Measurements from ENCODE around the gene UMPS.
"Not testable (repeated sequence)": the region's sequence is repeated elsewhere in the genome, so short reads cannot be mapped to it uniquely, and the experiment has no call there.

Gene UMPS

DNA sequence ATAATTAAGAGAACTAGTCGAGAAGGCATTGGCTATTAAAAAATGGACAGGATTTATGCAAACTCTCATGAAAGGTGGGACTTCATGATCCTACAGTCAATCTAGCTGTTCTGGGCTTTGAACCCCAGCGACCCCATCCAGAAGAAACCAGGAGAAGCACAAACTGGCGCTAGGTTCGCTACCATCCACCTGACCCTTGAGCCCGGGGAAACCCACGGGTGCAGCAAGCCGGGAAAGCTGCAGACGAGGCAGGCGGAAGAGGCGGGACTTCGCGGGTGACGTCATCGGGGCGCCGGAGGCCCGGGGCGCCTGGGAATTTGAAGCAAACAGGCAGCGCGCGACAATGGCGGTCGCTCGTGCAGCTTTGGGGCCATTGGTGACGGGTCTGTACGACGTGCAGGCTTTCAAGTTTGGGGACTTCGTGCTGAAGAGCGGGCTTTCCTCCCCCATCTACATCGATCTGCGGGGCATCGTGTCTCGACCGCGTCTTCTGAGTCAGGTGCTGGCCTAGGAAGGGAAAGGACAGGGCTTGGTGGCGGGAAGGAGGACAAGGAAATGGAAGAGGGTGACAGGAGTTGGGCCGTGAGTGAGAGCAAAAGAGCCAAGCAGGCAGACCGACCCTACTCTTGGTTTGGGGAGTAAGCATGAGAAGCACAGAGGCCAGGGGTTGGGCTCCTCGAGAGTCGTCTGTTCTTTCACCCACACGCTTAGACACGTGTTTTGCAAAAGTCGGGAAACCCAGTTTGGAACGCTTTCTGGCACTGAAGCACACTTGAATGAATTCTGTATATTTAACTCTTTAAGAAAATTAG, at the start of gene UMPS:
TSS of gene UMPS (plus strand) at position 324 of the 812 bp plus-strand sequence. CDS start at position 344, 20 bp downstream.
- DNase-seq = peak; percentile 95

DNA sequence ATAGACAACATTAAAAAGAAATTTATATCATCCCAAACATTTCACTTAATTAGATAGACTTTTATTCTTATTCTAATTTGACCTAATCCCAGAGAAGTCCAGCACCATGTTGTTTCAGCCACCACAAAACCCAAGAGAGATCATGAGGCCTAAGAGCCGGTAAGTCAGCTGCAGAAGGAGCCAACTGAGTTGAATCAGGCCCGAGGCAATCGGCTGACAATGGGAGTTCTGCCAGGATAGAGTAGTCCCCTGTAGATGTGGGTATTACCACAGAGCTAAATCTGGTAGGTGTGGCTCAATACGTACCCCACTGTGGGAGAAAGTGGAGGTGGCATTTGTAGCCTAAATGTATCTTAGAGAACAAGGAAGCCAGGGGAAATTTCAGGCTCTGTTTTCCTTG, 49.7 kb upstream of the UMPS start:
- no peak for DNase-seq

DNA sequence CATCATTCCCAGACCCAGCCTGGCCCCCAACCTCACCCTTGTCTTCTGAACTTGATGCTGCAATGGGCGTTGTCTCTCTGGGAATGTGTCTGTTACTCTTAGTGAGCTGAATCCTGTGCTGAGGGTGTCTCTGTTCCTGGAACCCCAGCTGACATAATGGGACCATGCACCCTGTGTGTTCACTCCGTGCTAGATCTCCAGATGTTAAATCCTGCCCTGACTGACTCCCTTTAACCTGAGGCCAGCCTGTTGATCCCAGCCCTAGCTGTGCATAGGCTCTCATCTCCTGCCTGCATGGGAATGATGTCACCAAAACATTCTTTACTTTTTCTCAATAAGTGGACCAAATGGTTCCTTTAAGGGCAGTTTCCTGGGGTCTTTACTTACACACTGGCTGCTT, 48.0 kb upstream of the UMPS start:
- no peak for DNase-seq

DNA sequence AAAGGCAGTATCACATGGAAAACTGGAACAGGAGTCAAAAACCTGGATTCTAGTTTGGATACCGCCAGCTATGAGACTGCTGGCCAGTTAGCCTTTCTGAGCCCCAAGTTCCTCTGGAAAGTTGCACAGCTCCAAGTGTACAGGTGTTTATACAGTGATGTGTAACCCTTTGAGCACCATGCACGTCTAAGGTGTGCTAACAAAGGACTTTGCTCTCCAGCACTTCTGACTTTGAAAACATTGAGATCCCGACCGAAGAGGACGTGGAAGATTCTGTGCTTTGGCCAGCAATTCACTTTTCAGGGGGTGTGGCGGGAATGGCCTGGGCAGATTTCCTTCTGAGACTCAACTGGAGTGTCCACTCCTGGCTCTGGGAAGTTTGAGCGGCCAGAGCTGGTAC, 45.8 kb upstream of the UMPS start:
- DNase-seq = no peak

DNA sequence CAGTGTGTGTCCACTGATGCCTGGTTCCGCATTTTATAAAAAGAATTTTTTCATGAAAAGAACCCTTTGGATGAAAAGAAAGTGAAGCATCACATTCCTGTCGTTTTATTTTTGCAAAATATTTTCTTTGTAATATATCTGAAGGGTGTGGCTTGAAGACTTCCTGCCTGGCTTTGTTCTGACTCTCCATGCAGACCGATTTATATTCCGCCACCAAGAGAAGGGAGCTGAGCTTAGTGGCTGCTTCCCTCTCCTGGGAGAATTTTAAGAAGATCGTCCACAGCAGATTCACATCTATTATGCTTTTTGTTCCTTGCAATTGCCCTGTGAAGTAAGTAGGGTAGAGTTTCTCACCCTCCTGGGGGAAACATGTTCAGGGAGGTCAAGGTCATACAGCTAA, 45.2 kb upstream of the UMPS start:
- no peak for DNase-seq

DNA sequence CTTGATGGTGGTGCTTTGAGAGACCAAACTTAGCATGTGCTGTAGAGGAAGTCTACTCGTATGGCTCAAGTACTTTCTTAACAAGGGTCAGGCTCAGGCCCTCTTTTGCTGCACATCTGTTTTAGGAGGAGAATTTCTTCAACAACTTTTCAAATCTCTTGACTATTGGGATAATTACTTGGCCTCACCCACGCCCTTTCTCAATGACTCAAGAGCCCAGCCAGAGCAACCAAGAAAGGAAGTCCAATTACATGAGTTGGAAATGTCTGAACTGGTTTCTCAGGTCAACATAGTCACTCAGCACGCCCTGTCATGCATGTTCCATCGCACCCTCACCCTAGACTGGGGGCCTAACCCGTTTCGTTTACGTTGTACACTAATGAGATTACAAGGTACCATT, 44.8 kb upstream of the UMPS start:
- no peak for DNase-seq

DNA sequence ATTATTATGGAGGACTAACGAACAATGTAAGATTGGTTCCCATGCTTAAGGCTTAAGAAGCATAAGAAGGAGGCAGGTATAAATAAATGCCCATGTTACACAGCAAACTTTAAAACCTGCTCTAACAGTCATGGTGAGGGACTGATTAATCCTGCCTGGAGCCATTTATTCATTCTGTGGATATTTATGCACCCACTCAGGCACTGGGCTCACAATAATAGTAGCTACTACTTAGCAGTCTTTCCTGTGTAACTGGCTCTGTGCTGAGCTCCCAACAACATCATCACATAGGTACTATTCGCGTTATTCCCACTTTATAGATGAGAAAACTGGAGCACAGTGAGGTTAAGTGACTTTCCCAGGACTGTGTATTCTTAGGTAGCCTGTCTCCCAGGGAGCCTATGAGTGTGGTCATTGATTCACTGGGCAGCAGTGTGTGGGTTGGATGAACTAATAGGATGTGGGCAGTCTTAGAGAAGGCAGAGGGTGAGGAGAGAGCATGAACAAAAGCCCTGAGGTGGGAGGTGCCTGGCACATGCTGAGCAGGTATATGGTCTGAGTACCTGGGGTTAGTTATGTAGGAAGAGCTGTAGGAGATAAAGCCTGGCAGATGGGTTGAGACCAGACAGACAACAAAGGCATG, 44.1 kb upstream of the UMPS start:
- no peak for DNase-seq

DNA sequence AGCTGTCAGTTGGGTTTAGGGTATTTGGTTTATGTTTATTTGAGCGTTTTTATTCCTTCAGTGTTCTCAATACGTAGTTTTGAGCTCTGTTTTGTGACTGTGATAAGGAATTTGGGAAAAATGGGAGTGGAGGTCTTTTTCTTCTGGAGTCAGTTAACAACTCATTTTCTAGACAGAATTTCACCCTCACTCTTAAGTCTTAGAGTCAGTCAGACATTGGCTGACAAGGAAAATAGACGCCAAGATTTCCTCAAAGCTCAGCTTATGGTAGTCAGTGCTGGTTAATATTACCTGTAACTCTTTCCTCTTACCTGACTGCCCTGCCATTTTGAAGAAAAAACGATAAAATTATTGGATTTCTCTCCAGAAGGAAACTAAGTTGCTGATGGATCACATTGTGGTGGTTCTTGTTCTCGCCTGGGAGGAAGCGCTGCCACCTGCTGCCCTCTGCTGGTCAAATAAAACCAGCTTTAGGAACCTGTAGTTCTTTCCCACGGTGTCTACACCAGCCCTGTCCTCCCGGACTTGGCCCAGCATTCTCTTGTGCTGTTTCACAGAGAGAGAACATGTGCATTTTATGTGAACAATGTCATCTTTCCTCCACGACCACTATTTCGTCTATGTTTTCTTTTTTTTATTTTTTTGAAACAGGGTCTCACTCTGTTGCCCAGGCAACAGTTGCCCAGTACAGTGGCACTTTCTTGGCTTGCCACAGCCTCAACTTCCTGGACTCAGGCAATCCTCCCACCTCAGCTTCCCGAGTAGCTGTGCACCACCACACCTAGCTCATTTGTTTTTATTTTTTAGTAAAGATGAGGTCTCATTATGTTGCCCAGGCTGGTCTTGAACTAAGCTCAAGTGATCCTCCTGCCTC, 41.4 kb upstream of the UMPS start:
- peak; percentile 74 for DNase-seq

DNA sequence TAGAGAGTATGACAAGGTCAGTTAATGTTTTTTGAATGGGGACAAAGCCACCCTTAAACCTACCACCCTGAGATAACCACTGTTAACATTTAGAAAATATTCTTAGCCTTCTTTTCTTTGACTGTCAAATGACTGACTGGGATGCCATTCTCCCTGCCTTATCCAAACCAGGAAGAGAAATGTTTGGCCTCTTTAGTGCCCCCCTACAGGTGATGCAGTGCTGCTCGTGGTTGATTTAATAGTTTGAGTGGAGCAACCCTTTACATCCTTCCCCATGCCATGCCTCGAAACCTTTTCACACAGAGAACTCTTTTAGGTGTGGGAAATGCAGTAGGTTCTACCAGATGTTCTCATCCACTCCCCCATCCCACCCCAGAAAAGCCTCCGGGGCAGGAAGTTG, 38.7 kb upstream of the UMPS start:
- DNase-seq = no peak

DNA sequence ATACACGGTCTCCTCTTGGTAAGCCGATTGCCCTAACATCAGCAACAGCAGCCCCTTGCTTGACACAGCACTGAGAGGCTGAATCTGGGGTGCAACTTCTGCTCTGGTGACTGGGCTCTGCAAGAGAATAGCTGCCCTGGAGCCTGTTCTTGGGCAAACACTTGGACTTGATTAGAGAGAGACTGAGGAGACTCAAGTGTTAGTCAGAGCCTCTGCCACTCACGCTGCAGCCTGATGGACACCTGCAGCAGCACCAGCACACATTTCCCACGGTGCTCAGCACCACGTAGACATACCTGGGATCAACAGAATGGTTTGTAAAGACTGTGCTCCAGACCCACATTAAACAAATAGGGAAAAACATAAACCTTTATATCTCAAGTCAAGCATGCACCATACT, 35.8 kb upstream of the UMPS start:
- DNase-seq = no peak

DNA sequence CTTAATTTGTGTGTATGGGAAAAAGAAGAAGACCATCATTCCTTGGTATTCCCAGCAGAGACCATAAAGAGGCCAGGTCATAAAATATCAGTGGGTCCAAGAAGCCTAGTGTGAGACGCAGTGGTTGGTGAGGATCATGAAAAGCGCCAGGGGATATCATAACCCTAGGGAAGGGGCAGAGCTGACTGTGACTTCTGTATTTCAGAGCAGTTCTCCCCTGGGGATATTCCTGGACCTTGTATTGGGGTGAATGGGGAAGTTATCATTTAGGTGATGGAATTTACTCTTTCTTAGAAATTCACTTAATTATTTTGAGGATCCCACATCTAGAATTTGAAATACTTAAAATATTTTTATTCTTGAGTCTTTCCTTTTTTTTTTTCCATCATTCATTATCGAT, 34.9 kb upstream of the UMPS start:
- no peak for DNase-seq

DNA sequence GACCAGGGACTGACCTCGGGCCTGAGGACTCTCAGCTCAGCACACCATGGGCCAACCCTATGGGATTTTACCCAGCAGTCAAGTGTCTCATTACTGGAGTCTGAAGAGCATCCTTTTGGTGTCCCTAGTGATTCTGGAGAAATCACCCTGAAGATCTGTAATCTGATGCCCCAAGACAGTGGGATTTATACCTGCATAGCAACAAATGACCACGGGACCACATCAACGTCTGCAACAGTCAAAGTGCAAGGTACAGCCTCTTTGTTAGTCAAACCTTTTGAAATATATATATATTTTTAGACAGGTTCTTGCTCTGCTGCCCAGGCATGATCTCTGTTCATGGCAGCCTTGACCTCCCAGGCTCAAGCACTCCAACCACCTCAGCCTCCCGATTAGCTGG, 34.2 kb upstream of the UMPS start:
- DNase-seq = no peak

DNA sequence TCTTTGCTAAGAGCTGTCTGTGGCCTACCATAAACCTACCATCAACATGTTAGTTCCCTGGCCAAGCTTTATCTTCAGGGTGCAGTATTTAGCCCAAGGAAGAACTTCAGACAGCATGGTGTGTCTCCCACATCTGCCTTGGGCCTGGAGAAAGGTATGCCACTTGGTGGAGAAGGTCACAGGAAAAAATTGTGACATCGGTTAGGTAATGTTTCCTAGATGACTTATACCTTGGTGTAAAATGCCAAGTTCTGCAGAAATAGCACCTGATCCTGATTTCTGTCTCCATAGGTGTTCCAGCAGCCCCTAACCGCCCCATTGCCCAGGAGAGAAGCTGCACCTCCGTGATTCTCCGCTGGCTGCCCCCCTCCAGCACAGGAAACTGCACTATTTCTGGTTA, 33.0 kb upstream of the UMPS start:
- DNase-seq = no peak

DNA sequence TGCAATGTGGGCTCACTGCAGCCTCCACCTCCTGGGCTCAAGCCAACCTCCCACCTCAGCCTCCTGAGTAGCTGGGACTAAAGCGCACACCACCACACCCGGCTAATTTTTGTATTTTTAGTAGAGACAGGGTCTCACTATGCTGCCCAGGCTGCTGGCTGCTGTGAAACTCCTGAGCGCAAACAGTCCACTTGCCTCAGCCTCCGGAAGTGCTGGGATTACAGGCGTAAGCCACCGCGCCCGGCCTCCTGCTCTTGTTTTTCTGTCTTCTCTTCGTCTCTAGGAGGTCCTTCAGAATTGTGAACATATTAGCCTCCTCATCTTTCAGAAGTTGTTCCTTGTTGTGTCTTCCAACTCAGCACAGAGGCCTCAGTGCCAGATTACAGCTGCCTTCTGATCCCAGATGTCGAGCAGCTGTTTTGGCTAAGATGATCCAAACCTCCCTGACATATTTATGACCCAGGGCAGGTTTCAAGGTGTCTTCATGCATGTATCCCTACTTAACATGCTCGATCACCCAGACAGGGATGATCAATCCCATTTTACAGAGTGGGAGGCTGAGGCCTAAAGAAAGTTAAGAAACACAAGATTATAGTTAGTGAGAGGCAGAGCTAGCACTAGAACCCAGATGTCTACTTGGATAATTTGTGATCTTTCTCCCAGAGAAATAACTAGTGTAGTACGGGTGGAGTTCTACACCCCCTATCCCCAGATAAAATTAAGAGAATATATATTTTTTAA, 32.1 kb upstream of the UMPS start:
- no peak for DNase-seq

DNA sequence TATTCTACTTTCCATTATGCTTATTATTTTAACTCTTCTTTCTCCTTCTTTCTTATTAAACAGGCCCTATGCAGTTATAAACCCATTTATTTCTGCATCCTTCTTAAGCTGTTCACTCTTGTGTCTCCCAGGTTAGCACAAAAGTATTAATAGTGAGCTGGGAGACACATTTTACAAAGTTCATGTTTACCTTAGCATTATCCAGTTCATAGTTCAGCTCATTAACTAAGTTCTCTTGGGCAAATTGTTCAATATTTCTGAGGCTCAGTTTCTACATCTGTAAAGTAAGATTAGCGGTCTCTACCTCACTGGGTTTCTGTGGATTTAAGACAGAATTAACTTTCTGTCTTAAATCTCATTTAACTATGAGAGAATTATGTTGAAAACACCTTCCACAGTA, 31.2 kb upstream of the UMPS start:
- no peak for DNase-seq

DNA sequence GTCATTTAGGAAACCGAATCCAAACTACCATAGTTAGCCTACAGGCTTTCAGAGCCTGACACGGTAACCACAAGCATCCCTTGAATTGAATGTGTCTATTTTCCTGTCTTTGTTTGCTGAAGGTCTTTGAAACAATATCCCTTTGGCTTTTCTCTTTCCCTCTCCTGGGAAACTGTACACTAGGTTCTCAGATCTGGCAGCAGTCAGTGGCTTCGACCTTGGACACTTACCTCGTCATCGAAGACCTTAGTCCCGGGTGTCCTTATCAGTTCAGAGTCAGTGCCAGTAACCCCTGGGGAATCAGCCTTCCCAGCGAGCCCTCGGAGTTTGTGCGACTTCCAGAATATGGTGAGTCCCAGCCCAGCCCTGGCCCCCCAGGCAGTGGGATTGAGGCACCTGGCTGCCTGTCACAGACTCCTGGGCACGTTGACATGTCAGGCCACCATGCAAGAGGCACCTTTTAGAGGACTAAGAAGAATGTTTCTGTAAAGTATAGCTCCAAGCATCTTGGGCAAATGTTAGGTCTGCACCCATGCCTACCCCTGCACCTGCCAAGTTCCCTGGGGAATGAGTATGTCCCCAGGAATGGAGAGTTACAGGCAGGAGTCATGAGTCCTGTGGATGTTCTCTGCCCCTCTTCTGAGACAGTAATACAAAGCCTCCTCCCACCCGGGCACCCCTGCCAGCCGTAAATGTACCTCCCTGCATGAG, 30.4 kb upstream of the UMPS start:
- no peak for DNase-seq

DNA sequence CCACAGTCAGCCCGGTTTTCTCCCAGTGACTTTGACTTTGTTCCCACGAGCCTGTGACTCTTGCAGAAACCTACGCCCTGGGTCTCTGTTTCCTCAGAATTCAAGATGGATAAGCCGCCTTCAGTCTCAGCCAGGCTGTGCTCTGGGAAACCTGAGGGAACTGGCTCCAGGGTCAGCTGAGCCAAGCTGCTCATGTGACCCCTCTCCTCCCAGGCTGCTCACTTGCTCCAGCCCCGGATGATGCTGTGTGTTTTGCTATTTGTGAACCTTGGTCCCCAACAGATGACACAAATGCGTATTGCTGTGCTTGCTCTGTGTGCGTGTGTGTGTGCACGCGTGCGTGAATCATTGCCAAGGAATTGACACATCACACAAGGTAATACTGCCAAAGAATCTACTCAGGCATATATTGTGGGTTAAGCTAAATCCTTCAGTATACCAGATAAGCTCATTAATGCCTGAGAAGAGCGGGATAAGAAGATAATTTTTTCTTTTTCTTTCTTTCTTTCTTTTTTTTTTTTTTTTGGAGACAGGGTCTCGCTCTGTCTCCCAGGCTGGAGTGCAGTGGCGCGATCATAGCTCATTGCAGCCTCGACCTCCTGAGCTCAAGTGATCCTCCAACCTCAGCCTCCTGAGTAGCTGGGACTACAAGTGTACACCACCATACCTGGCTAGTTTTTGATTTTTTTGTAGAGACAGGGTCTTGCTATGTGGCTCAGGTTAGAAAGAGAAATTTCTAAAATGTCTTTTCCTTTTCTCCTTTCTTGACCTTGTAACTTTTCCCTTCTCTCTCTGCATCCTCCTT, 29.2 kb upstream of the UMPS start:
- no peak for DNase-seq

DNA sequence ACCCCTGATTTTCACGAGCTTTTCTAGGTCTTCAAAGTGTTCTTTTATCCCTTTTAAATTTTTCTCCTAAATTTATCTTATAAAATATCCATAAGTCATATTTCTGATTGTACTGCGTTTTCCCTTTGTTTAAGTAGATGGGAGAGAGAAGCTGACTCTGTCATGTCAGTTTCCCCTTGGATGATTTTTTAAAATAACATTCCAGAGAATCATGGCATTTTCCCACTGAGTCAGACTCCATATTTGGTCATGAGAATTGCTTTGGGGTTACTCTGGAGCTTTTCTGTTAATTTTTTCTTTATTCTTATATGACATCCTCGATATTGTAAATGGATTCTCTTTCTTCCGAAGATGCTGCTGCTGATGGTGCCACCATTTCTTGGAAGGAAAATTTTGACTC, 28.6 kb upstream of the UMPS start:
- DNase-seq = no peak

DNA sequence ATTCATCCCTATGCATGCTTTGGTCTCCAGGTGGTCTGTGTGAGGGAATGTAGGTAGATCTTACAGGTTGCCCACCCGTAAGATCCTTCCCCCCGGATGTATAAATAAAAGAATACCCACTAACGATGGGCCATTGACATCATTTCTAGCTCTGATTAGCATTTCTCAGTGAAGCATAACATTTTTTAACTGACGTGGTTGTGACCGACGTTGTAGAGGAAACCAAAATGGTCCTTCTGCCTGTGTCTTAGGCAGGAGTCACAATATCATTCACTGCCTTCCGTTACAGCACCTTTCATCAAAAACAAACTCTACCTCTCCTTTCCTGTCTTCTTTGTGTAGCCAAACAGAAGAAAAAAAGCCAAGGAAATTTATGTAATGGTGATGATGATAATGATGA, 27.3 kb upstream of the UMPS start:
- no peak for DNase-seq

DNA sequence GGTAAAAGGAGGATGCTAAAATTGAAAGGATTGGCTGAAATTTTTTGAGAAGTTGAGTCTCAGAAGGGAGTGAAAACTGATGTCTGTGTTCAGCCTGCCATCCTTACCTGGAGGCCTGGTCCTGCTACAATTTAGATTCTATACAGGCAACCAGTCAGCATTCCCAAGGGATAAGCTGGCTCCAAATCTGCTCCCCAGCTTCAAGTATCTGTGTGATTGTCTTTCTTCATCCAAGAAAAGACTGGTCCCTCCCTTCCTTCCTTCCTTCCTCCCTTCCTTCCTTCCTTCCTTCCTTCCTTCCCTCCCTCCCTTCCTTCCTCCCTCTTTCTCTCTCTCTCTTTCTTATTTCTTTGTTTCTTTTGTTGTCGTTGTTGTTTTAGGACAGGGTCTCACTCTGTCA, 24.7 kb upstream of the UMPS start:
- no peak for DNase-seq

DNA sequence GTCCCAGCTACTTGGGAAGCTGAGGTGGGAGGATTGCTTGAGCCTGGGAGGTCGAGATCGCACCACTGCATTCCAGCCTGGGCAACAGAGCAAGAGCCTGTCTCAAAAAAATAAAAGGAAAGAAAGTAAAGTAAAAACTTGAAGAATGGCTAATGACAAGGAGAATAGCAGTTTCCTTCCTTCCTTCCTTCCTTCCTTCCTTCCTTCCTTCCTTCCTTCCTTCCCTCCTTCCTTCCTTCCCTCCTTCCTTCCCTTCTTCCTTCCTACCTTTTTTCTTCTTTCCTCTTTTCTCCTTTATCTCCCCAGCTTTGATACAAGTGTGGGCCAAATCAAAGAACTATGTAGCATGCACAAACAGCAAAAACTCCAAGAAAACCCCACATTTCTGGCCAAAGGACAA, 23.0 kb upstream of the UMPS start:
- DNase-seq = not testable (repeated sequence)

DNA sequence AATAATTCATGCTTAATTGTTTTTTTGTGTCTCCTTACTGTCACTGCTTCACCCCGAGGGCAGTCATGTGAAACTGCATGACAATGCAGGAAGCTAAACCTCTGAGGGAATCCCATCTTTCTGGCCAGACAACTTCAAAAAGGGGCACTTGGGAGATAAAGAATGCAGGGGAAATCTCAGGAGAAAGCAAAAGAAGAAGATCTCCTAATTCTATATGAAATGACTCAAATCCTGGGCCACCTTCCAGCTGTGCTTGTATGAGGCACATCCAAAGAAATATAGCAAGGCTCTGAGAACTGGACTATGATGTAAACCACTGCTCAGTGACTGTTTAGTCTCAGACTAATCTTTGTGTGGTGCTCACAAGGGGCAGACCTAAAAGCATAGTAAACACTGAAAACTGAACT, 22.6 kb upstream of the UMPS start:
- DNase-seq = no peak
